HepG2 (cell line): ENCODE measurements around the gene CTSA. TPM values are rescaled to one million over a fixed set of nuclear protein-coding genes. Genes with fewer than 3 reads are reported as not detected.

Experiments
- EP300 ChIP-seq, 3 experiments: sonication (generic) in 1 of 3; formaldehyde crosslinking in 1 of 3; IDR thresholded peaks; 2 replicates each; pipeline versions ENCODE4 v1.5.1 to v1.6.1; 2011 to 2020; ENCODE audit warnings: low read depth in 2 of 3, low read length in 2 of 3, borderline replicate concordance in 1 of 3, improper control_type of control experiment in 1 of 3, mild to moderate bottlenecking in 1 of 3, missing genetic modification reagents in 1 of 3, moderate library complexity in 1 of 3
- ISX ChIP-seq: sonication (generic); formaldehyde crosslinking; conservative IDR thresholded peaks from 2 replicates; pipeline ENCODE4 v1.5.0; 2020; ENCODE audit warnings: missing genetic modification reagents
- NCOA1 ChIP-seq: sonication (generic); formaldehyde crosslinking; IDR thresholded peaks from 2 replicates; pipeline ENCODE4 v1.9.0; 2021; ENCODE audit warnings: missing genetic modification reagents
- SALL2 ChIP-seq: sonication (generic); formaldehyde crosslinking; IDR thresholded peaks from 2 replicates; pipeline ENCODE4 v1.8.1; 2023; ENCODE audit warnings: mild to moderate bottlenecking, missing genetic modification reagents, inconsistent platforms
- TBP ChIP-seq: sonication (generic); formaldehyde crosslinking; IDR thresholded peaks from 2 replicates; pipeline ENCODE4 v1.5.0; 2020; ENCODE audit warnings: missing genetic modification reagents
- YY1 ChIP-seq: IDR thresholded peaks from 2 replicates; pipeline ENCODE4 v1.6.1; 2011; ENCODE audit warnings: low read length, low read depth, moderate library complexity, mild to moderate bottlenecking; ENCODE audit not compliant: insufficient read depth, insufficient replicate concordance
- ZNF160 ChIP-seq: sonication (generic); formaldehyde crosslinking; IDR thresholded peaks from 2 replicates; pipeline ENCODE4 v1.8.0; 2022; ENCODE audit warnings: mild to moderate bottlenecking, inconsistent platforms, missing genetic modification reagents
- ZNF34 ChIP-seq: sonication (generic); formaldehyde crosslinking; IDR thresholded peaks from 2 replicates; pipeline ENCODE4 v1.4.0; 2020; ENCODE audit warnings: mild to moderate bottlenecking, missing genetic modification reagents, borderline replicate concordance
- polyA plus RNA-seq, 8 experiments: library from polyadenylated mRNA; depleted of rRNA in 3 of 8; stranded (reverse) in 7 of 8; unstranded in 1 of 8; fragments of >200 nt; fragmentation: Illumina TruSeq in 4 of 8; extraction: Trizol in 4 of 8; gene quantifications; 2 replicates each; pipeline versions ENCODE4 v1.2.1 to v1.2.3, GENCODE V29; 2011 to 2016; ENCODE audit warnings: low read depth in 4 of 8, missing spikeins in 1 of 8, mixed read lengths in 1 of 8; ENCODE audit not compliant: insufficient read depth in 1 of 8
- total RNA-seq, 5 experiments: library from RNA; depleted of rRNA; stranded (reverse); fragments of >200 nt; fragmentation: Illumina TruSeq; extraction: Trizol; gene quantifications; 2 replicates each; pipeline ENCODE4 v1.2.3, GENCODE V29; 2016; ENCODE audit warnings: low read depth in 1 of 5
- TF ChIP-seq, protein P1 (sequence below): sonication (generic); formaldehyde crosslinking; conservative IDR thresholded peaks from 2 replicates; pipeline ENCODE4 v1.4.0; 2020; ENCODE audit warnings: missing genetic modification reagents
- TF ChIP-seq, protein P2 (sequence below): IDR thresholded peaks from 2 replicates; pipeline ENCODE4 v1.6.1; 2016; ENCODE audit warnings: low read depth, borderline replicate concordance
- TF ChIP-seq, protein P3 (sequence below): sonication (generic); formaldehyde crosslinking; IDR thresholded peaks from 2 replicates; pipeline ENCODE4 v1.5.0; 2020; ENCODE audit warnings: mild to moderate bottlenecking, missing genetic modification reagents
- TF ChIP-seq, protein P4 (sequence below): sonication (generic); formaldehyde crosslinking; IDR thresholded peaks from 2 replicates; pipeline ENCODE4 v1.8.1; 2023; ENCODE audit warnings: mild to moderate bottlenecking, missing genetic modification reagents
- TF ChIP-seq, protein P5 (sequence below): sonication (generic); formaldehyde crosslinking; conservative IDR thresholded peaks from 2 replicates; pipeline ENCODE4 v1.5.0; 2020; ENCODE audit warnings: missing genetic modification reagents
- TF ChIP-seq, protein P6 (sequence below): IDR thresholded peaks from 2 replicates; pipeline ENCODE4 v1.6.1; 2016; ENCODE audit warnings: low read depth, control low read depth
- TF ChIP-seq, protein P7 (sequence below), 2 experiments: IDR thresholded peaks; 2 replicates each; pipeline ENCODE4 v1.6.1; 2011 to 2012; ENCODE audit warnings: low read length in 2 of 2, borderline replicate concordance in 1 of 2, low read depth in 1 of 2, mild to moderate bottlenecking in 1 of 2, moderate library complexity in 1 of 2

Gene CTSA
- total and polyA plus RNA-seq, 2 of the 13 experiments (the other 11 are each of a cell fraction or from before 2014, with no cell fraction given): 202 to 231 TPM

DNA sequence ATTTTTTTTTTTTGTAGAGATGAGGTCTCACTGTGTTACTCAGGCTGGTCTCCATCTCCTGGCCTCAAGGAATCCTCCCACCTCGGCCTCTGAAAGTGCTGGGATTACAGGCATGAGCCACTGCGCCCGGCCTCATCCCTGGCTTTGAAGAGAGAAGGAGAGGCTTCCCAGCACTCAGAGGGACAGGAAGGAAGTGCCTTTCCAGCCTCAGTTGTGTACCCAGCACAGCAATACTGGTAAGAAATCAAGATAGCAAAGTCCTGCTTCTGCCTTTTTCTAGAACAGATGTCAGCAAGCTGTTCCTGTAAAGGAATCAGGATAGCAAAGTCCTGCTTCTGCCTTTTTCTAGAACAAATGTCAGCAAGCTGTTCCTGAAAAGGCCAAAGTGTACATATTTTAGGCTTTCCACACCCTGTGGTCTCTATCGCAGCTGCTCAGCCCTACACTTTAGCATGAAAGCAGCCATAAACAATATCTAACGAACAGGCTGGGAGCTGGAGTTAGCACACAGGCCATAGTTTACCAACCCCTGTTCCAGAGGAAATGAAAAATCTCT is 27.1 kb downstream of the CTSA start (continued):
- TF ChIP-seq, protein P1, sequence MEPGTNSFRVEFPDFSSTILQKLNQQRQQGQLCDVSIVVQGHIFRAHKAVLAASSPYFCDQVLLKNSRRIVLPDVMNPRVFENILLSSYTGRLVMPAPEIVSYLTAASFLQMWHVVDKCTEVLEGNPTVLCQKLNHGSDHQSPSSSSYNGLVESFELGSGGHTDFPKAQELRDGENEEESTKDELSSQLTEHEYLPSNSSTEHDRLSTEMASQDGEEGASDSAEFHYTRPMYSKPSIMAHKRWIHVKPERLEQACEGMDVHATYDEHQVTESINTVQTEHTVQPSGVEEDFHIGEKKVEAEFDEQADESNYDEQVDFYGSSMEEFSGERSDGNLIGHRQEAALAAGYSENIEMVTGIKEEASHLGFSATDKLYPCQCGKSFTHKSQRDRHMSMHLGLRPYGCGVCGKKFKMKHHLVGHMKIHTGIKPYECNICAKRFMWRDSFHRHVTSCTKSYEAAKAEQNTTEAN: 0 out of 2 replicates have a peak, but pooled peaks have one; percentile 22
- TF ChIP-seq, protein P2, sequence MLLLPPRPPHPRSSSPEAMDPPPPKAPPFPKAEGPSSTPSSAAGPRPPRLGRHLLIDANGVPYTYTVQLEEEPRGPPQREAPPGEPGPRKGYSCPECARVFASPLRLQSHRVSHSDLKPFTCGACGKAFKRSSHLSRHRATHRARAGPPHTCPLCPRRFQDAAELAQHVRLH (CRISPR knock-in tag): 0 out of 2 replicates have a peak, but pooled peaks have one; percentile 35
- TF ChIP-seq NCOA1 (CRISPR knock-in tag) (0 out of 2 replicates have a peak, but pooled peaks have one; percentile 21), ZNF34 (CRISPR knock-in tag) (no peak), ZNF160 (CRISPR knock-in tag) (0 out of 2 replicates have a peak, but pooled peaks have one; percentile 36), EP300 (IDR thresholded peaks at IDR 0.05; ENCODE audit: low read depth in 2 of 2, low read length in 2 of 2) (no peak), EP300 (CRISPR knock-in tag; IDR thresholded peaks at IDR 0.05; ENCODE audit: borderline replicate concordance) (no peak), TBP (CRISPR knock-in tag) (no peak), SALL2 (CRISPR knock-in tag) (0 out of 2 replicates have a peak, but pooled peaks have one; percentile 1), ISX (CRISPR knock-in tag) (no peak), YY1 (no peak)
- TF ChIP-seq, protein P3, sequence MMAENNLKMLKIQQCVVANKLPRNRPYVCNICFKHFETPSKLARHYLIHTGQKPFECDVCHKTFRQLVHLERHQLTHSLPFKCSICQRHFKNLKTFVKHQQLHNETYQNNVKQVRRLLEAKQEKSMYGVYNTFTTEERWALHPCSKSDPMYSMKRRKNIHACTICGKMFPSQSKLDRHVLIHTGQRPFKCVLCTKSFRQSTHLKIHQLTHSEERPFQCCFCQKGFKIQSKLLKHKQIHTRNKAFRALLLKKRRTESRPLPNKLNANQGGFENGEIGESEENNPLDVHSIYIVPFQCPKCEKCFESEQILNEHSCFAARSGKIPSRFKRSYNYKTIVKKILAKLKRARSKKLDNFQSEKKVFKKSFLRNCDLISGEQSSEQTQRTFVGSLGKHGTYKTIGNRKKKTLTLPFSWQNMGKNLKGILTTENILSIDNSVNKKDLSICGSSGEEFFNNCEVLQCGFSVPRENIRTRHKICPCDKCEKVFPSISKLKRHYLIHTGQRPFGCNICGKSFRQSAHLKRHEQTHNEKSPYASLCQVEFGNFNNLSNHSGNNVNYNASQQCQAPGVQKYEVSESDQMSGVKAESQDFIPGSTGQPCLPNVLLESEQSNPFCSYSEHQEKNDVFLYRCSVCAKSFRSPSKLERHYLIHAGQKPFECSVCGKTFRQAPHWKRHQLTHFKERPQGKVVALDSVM (CRISPR knock-in tag): peak; percentile 84
- TF ChIP-seq, protein P4, sequence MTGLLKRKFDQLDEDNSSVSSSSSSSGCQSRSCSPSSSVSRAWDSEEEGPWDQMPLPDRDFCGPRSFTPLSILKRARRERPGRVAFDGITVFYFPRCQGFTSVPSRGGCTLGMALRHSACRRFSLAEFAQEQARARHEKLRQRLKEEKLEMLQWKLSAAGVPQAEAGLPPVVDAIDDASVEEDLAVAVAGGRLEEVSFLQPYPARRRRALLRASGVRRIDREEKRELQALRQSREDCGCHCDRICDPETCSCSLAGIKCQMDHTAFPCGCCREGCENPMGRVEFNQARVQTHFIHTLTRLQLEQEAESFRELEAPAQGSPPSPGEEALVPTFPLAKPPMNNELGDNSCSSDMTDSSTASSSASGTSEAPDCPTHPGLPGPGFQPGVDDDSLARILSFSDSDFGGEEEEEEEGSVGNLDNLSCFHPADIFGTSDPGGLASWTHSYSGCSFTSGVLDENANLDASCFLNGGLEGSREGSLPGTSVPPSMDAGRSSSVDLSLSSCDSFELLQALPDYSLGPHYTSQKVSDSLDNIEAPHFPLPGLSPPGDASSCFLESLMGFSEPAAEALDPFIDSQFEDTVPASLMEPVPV (CRISPR knock-in tag): no peak
- TF ChIP-seq, protein P5, sequence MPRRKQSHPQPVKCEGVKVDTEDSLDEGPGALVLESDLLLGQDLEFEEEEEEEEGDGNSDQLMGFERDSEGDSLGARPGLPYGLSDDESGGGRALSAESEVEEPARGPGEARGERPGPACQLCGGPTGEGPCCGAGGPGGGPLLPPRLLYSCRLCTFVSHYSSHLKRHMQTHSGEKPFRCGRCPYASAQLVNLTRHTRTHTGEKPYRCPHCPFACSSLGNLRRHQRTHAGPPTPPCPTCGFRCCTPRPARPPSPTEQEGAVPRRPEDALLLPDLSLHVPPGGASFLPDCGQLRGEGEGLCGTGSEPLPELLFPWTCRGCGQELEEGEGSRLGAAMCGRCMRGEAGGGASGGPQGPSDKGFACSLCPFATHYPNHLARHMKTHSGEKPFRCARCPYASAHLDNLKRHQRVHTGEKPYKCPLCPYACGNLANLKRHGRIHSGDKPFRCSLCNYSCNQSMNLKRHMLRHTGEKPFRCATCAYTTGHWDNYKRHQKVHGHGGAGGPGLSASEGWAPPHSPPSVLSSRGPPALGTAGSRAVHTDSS (CRISPR knock-in tag): 0 out of 2 replicates have a peak, but pooled peaks have one; percentile 9
- TF ChIP-seq, protein P6, sequence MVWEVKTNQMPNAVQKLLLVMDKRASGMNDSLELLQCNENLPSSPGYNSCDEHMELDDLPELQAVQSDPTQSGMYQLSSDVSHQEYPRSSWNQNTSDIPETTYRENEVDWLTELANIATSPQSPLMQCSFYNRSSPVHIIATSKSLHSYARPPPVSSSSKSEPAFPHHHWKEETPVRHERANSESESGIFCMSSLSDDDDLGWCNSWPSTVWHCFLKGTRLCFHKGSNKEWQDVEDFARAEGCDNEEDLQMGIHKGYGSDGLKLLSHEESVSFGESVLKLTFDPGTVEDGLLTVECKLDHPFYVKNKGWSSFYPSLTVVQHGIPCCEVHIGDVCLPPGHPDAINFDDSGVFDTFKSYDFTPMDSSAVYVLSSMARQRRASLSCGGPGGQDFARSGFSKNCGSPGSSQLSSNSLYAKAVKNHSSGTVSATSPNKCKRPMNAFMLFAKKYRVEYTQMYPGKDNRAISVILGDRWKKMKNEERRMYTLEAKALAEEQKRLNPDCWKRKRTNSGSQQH (CRISPR knock-in tag): 0 out of 2 replicates have a peak, but pooled peaks have one; percentile 29
- TF ChIP-seq, protein P7, sequence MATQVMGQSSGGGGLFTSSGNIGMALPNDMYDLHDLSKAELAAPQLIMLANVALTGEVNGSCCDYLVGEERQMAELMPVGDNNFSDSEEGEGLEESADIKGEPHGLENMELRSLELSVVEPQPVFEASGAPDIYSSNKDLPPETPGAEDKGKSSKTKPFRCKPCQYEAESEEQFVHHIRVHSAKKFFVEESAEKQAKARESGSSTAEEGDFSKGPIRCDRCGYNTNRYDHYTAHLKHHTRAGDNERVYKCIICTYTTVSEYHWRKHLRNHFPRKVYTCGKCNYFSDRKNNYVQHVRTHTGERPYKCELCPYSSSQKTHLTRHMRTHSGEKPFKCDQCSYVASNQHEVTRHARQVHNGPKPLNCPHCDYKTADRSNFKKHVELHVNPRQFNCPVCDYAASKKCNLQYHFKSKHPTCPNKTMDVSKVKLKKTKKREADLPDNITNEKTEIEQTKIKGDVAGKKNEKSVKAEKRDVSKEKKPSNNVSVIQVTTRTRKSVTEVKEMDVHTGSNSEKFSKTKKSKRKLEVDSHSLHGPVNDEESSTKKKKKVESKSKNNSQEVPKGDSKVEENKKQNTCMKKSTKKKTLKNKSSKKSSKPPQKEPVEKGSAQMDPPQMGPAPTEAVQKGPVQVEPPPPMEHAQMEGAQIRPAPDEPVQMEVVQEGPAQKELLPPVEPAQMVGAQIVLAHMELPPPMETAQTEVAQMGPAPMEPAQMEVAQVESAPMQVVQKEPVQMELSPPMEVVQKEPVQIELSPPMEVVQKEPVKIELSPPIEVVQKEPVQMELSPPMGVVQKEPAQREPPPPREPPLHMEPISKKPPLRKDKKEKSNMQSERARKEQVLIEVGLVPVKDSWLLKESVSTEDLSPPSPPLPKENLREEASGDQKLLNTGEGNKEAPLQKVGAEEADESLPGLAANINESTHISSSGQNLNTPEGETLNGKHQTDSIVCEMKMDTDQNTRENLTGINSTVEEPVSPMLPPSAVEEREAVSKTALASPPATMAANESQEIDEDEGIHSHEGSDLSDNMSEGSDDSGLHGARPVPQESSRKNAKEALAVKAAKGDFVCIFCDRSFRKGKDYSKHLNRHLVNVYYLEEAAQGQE (IDR thresholded peaks at IDR 0.05; ENCODE audit: borderline replicate concordance in 1 of 2, low read depth in 1 of 2, low read length in 2 of 2): no peak
